Endothelial cell of umbilical vein (primary cell): ENCODE measurements around the gene JMJD8. TPM values are rescaled to one million over a fixed set of nuclear protein-coding genes. Genes with fewer than 3 reads are reported as not detected.

Source experiments
- BruUV-seq: library from RNA; stranded (reverse); fragments of 400-500 nt; replicated peaks from 2 replicates; lab custom pipeline; 2021; lab: Mats Ljungman, UMichigan
- CTCF ChIA-PET: fragments of 300-600, 350-600 bp; sonication (Branson Sonifier 250); formaldehyde crosslinking; loops from one replicate; lab custom pipeline; 2021; ENCODE audit warnings: antibody characterized with exemption, inconsistent platforms; lab: Charles Lee
- POLR2A ChIA-PET: fragments of 300-600, 350-600 bp; sonication (Branson Sonifier 250); formaldehyde crosslinking; loops from one replicate; lab custom pipeline; 2021; ENCODE audit warnings: antibody characterized with exemption, inconsistent platforms; lab: Charles Lee
- DNase-seq: peaks from one replicate; pipeline ENCODE4 v3.0.0-alpha.2; 2011; ENCODE audit warnings: low read depth, low spot score
- FAIRE-seq: peaks from 2 replicates; lab custom pipeline; 2011; peaks lifted over from hg19 to GRCh38; lab: Jason Lieb, UNC
- H2AFZ ChIP-seq: 2 replicates; pipeline ENCODE4 v1.6.0; 2012; ENCODE audit warnings: low read depth, low read length, control low read depth, inconsistent platforms
- H3K27ac ChIP-seq: 2 replicates; pipeline ENCODE4 v1.5.1; 2011; ENCODE audit warnings: low read depth, mild to moderate bottlenecking, control low read depth, low read length, moderate library complexity; ENCODE audit not compliant: insufficient read depth
- H3K27me3 ChIP-seq, 2 experiments: 2 replicates each; pipeline versions ENCODE4 v1.6.0 to v1.6.1; 2011; ENCODE audit warnings: low read length in 2 of 2, mixed read lengths in 1 of 2; ENCODE audit not compliant: control insufficient read depth in 2 of 2, insufficient read depth in 2 of 2
- H3K36me3 ChIP-seq, 2 experiments: 2 replicates in 1 of 2; 3 replicates in 1 of 2; pipeline ENCODE4 v1.5.1; 2011; ENCODE audit warnings: low read length in 2 of 2, mild to moderate bottlenecking in 1 of 2, moderate library complexity in 1 of 2; ENCODE audit not compliant: control insufficient read depth in 2 of 2, insufficient read depth in 2 of 2; ENCODE audit errors: extremely low read depth in 1 of 2
- H3K4me1 ChIP-seq: 3 replicates; pipeline ENCODE4 v1.5.1; 2011; ENCODE audit warnings: mild to moderate bottlenecking, low read length; ENCODE audit not compliant: control insufficient read depth, insufficient read depth; ENCODE audit errors: extremely low read depth
- H3K4me2 ChIP-seq: 2 replicates; pipeline ENCODE4 v1.6.1; 2011; ENCODE audit warnings: low read length, control low read depth, mixed read lengths; ENCODE audit not compliant: insufficient read depth
- H3K4me3 ChIP-seq, 3 experiments: fragments of 200-600 bp in 1 of 3; sonication (generic), shearing (Covaris generic) in 1 of 3; replicated peaks in 1 of 3; 2 replicates each; pipeline ENCODE4 v1.5.1; 2011 to 2016; ENCODE audit warnings: control low read depth in 3 of 3, low read length in 3 of 3, mild to moderate bottlenecking in 2 of 3, inconsistent platforms in 1 of 3, low read depth in 1 of 3, moderate library complexity in 1 of 3; ENCODE audit not compliant: insufficient read depth in 1 of 3
- H3K79me2 ChIP-seq: 2 replicates; pipeline ENCODE4 v1.6.0; 2012; ENCODE audit warnings: low read length, inconsistent platforms; ENCODE audit not compliant: control insufficient read depth, insufficient read depth
- H3K9ac ChIP-seq: replicated peaks from 2 replicates; pipeline ENCODE3; 2011; ENCODE audit warnings: low read length, control low read depth; ENCODE audit not compliant: insufficient read depth; ENCODE audit errors: extremely low read depth
- H3K9me1 ChIP-seq: replicated peaks from 3 replicates; pipeline ENCODE4 v1.6.0; 2011; ENCODE audit warnings: mild to moderate bottlenecking, low read length; ENCODE audit not compliant: control insufficient read depth, insufficient read depth; ENCODE audit errors: extremely low read depth
- H3K9me3 ChIP-seq: replicated peaks from 2 replicates; pipeline ENCODE4 v1.5.1; 2012; ENCODE audit warnings: low read length, inconsistent platforms; ENCODE audit not compliant: control insufficient read depth, insufficient read depth
- H4K20me1 ChIP-seq: replicated peaks from 2 replicates; pipeline ENCODE3; 2011; ENCODE audit warnings: mild to moderate bottlenecking, low read length; ENCODE audit not compliant: control insufficient read depth, insufficient read depth; ENCODE audit errors: extremely low read depth
- CTCF ChIP-seq, 2 donors: IDR thresholded peaks; 1 replicate in 1 of 2; 2 replicates in 1 of 2; pipeline ENCODE4 v1.5.1; 2011; ENCODE audit warnings: low read length in 2 of 2, mild to moderate bottlenecking in 2 of 2, moderate library complexity in 2 of 2, control low read depth in 1 of 2, inconsistent platforms in 1 of 2, low read depth in 1 of 2; ENCODE audit not compliant: insufficient read depth in 1 of 2; ENCODE audit errors: extremely low read depth in 1 of 2
- FOS ChIP-seq: IDR thresholded peaks from 2 replicates; pipeline ENCODE4 v1.6.1; 2011; ENCODE audit warnings: mild to moderate bottlenecking, low read length, moderate library complexity, borderline replicate concordance; ENCODE audit not compliant: insufficient read depth
- GATA2 ChIP-seq: IDR thresholded peaks from 2 replicates; pipeline ENCODE4 v1.7.0; 2011; ENCODE audit warnings: low read depth, mild to moderate bottlenecking, moderate library complexity, mixed read lengths, low read length; ENCODE audit not compliant: insufficient read length, insufficient read depth
- JUN ChIP-seq: IDR thresholded peaks from 2 replicates; pipeline ENCODE4 v1.6.1; 2011; ENCODE audit warnings: borderline replicate concordance, low read depth; ENCODE audit not compliant: insufficient read length, insufficient read depth
- MAX ChIP-seq: IDR thresholded peaks from 2 replicates; pipeline ENCODE4 v1.6.1; 2011; ENCODE audit not compliant: insufficient read depth, insufficient read length
- MYC ChIP-seq: IDR thresholded peaks from one replicate; pipeline ENCODE4 v1.6.1; 2011; ENCODE audit warnings: mild to moderate bottlenecking, low read depth, low read length
- POLR2A ChIP-seq: IDR thresholded peaks from 2 replicates; pipeline ENCODE4 v1.6.1; 2012; ENCODE audit warnings: low read depth, mild to moderate bottlenecking, control low read depth, low read length
- dilution Hi-C: fragments of 300-500 bp; cut with MboI; formaldehyde crosslinking; loops from one replicate; pipeline ENCODE4 v1.15.0; 2019; ENCODE audit warnings: low sequenced_read_pairs; ENCODE audit not compliant: extremely low pct_ligation_motif_present
- intact Hi-C: fragments of 100-400 bp; cut with micrococcal nuclease; formaldehyde crosslinking; loops from one replicate; pipeline ENCODE4 v1.10.0; 2022
- polyA plus RNA-seq, 4 experiments: library from polyadenylated mRNA; depleted of rRNA in 3 of 4; stranded (reverse) in 3 of 4; unstranded in 1 of 4; fragments of >200 nt; gene quantifications; 2 replicates each; pipeline versions ENCODE4 v1.2.1 to v1.2.3, GENCODE V29; 2011 to 2012; ENCODE audit warnings: missing spikeins in 1 of 4
- total RNA-seq: library from RNA; stranded (reverse); gene quantifications from 2 replicates; pipeline ENCODE4 v1.2.3, GENCODE V29; 2021

JMJD8 gene
- total and polyA plus RNA-seq, 2 donors (not counting 3 experiments of a cell fraction or from before 2014, with no cell fraction given), result 55.1 to 102 TPM

GRCh38 chr16:652454-653305 lies 31.5 kb downstream of the JMJD8 start:
- dilution Hi-C loops (no loop called here), intact Hi-C loops (no loop called here)
- Histone ChIP-seq H3K9ac (no peak overlapping the region), H2AFZ (no peak overlapping the region), H3K4me2 (no peak overlapping the region), H3K27me3 (no peaks in the 10 kb centered on the region), H3K4me3 (no peak overlapping the region), H3K4me1 (peaks cover 8% of the 10 kb centered on the region), H3K9me1 (no peaks in the 10 kb centered on the region), H4K20me1 (no peaks in the 10 kb centered on the region), H3K27ac (no peak overlapping the region), H3K79me2 (no peaks in the 10 kb centered on the region), H3K36me3 (peaks cover 0 to 2% of the 10 kb centered on the region in 2 experiments), H3K9me3 (no peaks in the 10 kb centered on the region)
- ChIA-PET CTCF (interaction anchor here (0.6 to 3.0 kb wide), 3 partner anchors 8 to 251 kb away, joined by 3 to 16 read pairs (median 4); partner anchors contain the start of genes DECR2 and RHOT2), POLR2A (no interaction called here)
- DNase-seq (no peak), FAIRE-seq (no peak)
- no peak for TF ChIP-seq MAX
- TF ChIP-seq POLR2A, result no peak
- no peak for TF ChIP-seq MYC
- BruUV-seq, result no TSS peak

- Histone ChIP-seq H3K27me3 (no peaks in the 10 kb centered on the region), H3K9me3 (no peaks in the 10 kb centered on the region), H3K4me2 (no peak overlapping the region), H3K9ac (no peak overlapping the region), H3K4me3 (no peak overlapping the region), H3K4me1 (peaks cover 8% of the 10 kb centered on the region), H3K36me3 (peaks cover 0 to 2% of the 10 kb centered on the region in 2 experiments), H2AFZ (no peak overlapping the region), H3K27ac (no peak overlapping the region), H3K79me2 (no peaks in the 10 kb centered on the region), H4K20me1 (no peaks in the 10 kb centered on the region), H3K9me1 (no peaks in the 10 kb centered on the region)
- DNase-seq (no peak), FAIRE-seq (no peak)
- no peak for TF ChIP-seq JUN
- TF ChIP-seq CTCF (IDR thresholded peaks at IDR 0.05; ENCODE audit: extremely low read depth in 1 of 2, insufficient read depth in 1 of 2, low read depth in 1 of 2, low read length in 2 of 2), result no peak
- no peak for TF ChIP-seq GATA2
- no peak for TF ChIP-seq POLR2A
- TF ChIP-seq FOS, result no peak
- no TSS peak for BruUV-seq
- CTCF ChIA-PET, result interaction anchor here (3.0 kb wide), 1 partner anchor 9 kb away, joined by 16 read pairs; no protein-coding TSS in a partner anchor
- intact Hi-C loops (no loop called here), dilution Hi-C loops (no loop called here)
- POLR2A ChIA-PET, result no interaction called here
These were observed 32.3 kb downstream of the JMJD8 start for GRCh38 chr16:651844-652243.
